GM13976 (cell line): ENCODE results near the gene RPS29.
"Not testable (repeated sequence)": the region's sequence is repeated elsewhere in the genome, so short reads cannot be mapped to it uniquely, and the experiment has no call there.

Source experiments
- DNase-seq: peaks from one replicate; pipeline ENCODE4 v3.0.0; 2012; ENCODE audit warnings: low spot score
- in situ Hi-C: fragments of 300-500 bp; cut with MboI; formaldehyde crosslinking; loops from one replicate; pipeline ENCODE4 v1.12.0; 2022; ENCODE audit warnings: low sequenced_read_pairs, mixed read lengths, inconsistent platforms; ENCODE audit not compliant: unreplicated experiment
- TF ChIP-seq, protein P1 (sequence below): IDR thresholded peaks from 2 replicates; pipeline ENCODE4 v1.5.1; 2012; ENCODE audit warnings: borderline replicate concordance, mild to moderate bottlenecking; ENCODE audit not compliant: insufficient read depth; ENCODE audit errors: extremely low read depth, missing control alignments, control extremely low read depth

The RPS29 gene

DNA sequence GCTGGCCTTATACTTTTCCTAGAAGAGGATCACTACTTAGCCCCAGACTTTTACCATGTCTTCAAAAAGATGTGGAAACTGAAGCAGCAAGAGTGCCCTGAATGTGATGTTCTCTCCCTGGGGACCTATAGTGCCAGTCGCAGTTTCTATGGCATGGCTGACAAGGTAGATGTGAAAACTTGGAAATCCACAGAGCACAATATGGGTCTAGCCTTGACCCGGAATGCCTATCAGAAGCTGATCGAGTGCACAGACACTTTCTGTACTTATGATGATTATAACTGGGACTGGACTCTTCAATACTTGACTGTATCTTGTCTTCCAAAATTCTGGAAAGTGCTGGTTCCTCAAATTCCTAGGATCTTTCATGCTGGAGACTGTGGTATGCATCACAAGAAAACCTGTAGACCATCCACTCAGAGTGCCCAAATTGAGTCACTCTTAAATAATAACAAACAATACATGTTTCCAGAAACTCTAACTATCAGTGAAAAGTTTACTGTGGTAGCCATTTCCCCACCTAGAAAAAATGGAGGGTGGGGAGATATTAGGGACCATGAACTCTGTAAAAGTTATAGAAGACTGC, 35.9 kb upstream of the RPS29 start:
- DNase-seq, result no peak
- TF ChIP-seq, protein P1, sequence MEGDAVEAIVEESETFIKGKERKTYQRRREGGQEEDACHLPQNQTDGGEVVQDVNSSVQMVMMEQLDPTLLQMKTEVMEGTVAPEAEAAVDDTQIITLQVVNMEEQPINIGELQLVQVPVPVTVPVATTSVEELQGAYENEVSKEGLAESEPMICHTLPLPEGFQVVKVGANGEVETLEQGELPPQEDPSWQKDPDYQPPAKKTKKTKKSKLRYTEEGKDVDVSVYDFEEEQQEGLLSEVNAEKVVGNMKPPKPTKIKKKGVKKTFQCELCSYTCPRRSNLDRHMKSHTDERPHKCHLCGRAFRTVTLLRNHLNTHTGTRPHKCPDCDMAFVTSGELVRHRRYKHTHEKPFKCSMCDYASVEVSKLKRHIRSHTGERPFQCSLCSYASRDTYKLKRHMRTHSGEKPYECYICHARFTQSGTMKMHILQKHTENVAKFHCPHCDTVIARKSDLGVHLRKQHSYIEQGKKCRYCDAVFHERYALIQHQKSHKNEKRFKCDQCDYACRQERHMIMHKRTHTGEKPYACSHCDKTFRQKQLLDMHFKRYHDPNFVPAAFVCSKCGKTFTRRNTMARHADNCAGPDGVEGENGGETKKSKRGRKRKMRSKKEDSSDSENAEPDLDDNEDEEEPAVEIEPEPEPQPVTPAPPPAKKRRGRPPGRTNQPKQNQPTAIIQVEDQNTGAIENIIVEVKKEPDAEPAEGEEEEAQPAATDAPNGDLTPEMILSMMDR, result no peak
- in situ Hi-C loops, result no loop called here

DNA sequence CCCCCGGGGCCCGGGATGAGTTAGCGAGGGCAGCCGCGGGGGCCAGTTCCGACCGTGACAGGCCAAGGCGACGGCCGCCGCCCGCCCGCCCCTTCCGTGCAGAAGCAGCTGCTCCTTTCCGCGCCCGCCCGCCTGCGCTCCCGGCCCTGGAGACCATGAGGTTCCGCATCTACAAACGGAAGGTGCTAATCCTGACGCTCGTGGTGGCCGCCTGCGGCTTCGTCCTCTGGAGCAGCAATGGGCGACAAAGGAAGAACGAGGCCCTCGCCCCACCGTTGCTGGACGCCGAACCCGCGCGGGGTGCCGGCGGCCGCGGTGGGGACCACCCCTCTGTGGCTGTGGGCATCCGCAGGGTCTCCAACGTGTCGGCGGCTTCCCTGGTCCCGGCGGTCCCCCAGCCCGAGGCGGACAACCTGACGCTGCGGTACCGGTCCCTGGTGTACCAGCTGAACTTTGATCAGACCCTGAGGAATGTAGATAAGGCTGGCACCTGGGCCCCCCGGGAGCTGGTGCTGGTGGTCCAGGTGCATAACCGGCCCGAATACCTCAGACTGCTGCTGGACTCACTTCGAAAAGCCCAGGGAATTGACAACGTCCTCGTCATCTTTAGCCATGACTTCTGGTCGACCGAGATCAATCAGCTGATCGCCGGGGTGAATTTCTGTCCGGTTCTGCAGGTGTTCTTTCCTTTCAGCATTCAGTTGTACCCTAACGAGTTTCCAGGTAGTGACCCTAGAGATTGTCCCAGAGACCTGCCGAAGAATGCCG, 35.1 kb upstream of the RPS29 start:
- peak; percentile 61 for DNase-seq
- in situ Hi-C loops, result no loop called here
- TF ChIP-seq, protein P1, result no peak

DNA sequence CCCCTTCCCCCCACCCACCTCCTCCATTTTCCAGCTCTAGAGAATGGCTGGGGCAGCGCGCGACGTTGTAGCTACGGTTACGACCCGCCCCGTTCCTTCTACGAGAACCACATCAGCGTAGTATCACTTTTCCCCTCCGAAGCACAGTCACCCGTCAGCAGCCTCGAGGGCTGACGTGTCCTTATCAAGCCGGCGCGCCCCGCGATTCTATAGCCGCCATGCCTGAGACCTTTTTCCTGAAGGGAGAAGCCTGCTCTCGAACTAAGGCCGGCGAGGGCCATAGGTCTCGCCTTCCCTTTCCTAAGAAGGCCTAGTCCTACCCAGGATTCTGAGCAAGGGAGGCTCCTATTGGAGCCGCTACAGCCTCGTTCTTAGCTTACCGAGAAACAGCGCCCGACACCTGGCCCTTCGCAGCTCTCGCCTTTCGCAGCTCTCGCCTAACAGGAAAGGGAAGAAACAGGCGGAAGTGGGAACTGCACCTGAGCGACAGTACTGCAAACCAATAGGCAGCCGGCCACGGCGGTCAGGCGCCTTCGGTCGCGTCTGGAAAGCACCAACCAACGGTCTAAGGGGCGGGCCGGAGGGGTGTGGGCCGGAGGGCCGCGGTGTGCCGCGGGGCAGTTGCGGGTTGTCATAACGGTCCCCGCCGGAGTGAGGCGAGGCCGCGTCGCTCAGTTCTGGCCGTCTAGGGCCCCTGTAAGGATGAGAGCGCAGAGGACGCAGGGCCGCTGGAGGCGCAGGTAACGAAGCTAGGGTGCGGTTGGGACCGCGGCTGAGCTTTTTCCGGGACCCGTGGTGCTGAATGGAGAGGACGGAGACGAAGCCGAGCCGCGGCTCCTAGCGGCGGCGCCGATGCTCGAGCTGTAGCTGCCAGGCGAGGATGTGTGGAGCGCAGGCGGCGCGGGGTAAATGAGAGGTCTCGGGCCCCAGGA, 34.3 kb upstream of the RPS29 start, which contains the start of the genes MGAT2 and RPL36AL:
TSS of gene MGAT2 (plus strand) at position 618 of the 932 bp plus-strand sequence. CDS start 470 bp downstream, outside the sequence.
TSS of gene RPL36AL (minus strand) at position 445 of the 932 bp plus-strand sequence. CDS start 1,522 bp downstream, outside the sequence.
- peak; percentile 97 for DNase-seq
- TF ChIP-seq, protein P1, result peak; percentile 13
- in situ Hi-C loops, result no loop called here

DNA sequence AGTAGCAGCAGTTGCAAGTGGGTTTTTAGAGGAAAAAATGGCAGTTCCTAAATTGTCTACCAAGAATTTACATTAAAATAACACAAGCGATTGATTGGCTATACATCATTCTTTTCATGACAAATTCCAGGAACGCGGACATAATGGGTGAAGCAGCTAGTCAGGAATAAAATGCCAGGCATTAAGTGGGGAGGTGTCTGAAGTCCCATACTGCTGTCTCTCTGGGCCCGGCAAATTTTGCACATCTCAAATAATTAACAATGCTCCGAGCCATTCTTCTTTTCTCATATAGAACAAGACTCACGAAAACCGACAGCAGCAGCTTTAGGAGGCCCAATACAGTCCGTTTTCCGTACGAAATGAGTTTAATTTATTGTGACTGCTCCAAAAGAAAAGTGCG, 33.5 kb upstream of the RPS29 start:
- in situ Hi-C loops, result no loop called here
- TF ChIP-seq, protein P1, result no peak
- DNase-seq, result no peak

DNA sequence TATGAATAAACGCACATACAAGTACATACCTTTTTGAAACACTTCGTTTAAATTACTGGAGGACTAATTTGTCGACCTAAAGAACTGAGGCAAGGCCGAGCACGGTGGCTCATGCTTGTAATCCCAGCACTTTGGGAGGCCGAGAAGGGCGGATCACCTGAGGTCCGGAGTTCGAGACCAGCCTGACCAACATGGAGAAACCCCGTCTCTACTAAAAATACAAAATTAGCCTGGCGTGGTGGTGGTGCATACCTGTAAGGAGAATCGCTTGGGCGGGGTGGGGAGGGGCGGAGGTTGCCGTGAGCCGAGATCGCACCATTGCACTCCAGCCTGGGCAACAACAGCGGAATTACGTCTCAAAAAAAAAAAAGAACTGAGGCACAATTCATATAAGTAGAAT, 33.1 kb upstream of the RPS29 start:
- in situ Hi-C loops, DNase-seq: not testable (repeated sequence)

DNA sequence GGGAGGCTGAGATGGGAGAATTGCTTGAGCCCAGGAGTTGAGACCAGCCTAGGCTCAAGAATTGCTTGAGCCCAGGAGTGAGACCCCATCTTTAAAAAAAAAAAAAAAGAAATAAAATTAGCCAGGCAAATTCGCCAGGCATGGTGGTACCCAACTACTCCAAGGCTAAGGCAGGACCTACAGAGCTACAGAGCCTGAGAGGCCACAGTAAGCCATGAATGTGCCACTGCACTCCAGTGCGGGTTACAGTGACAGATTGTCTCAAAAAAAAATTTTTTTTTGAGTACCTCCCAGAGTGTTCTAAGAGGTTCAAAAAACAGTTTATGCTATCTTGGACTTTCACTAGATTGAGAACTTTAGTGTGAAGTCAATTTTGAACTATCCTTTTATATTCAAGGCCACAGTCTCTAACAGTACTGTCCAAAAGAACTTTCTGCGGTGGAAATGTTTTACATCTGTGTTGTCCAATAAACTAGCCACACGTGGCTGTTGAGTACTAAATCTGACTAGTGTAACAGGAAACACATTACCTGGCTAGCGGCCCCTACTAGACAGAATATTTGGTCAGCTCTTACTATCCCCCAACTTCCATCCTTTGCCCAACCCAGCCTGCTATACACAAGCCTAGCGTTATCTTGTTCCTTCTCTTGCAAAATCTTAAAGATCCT, 31.8 kb upstream of the RPS29 start:
- no peak for DNase-seq
- in situ Hi-C loops, result no loop called here

More for the DNA sequence above, 31.8 kb upstream of the RPS29 start:
- TF ChIP-seq, protein P1, result no peak
